ENCODE results near the gene WWOX. TPM values are rescaled to one million over a fixed set of nuclear protein-coding genes. Genes with fewer than 3 reads are reported as not detected.

WWOX gene
- total and polyA plus RNA-seq, 2 of the 13 experiments (the other 11 are each of a cell fraction or from before 2014, with no cell fraction given): 9.1 to 37.4 TPM

- peak; percentile 66; the same call in 2 of the 3 replicates for ATAC-seq
- no TSS peak for BruUV-seq (replicated peaks)
- WGBS (ENCODE audit: low lambda C conversion rate): 68% methylated on average over 15 of the region's 15 CpGs
- intact Hi-C loops (cut with micrococcal nuclease; ENCODE audit: unreplicated experiment) (no loop called here), in situ Hi-C loops (cut with HindIII; ENCODE audit: extremely low pct_ligation_motif_present, low pct_unique_long_range_greater_than_20kb) (no loop called here)
- Histone ChIP-seq H3K36me3 (replicated peaks in 1 of 2; ENCODE audit: control insufficient read depth in 1 of 2, insufficient read depth in 2 of 2, low read length in 2 of 2) (no peaks in the 10 kb centered on the region), H3K4me2 (ENCODE audit: low read depth, low read length) (no peak overlapping the region), H4K20me1 (ENCODE audit: insufficient read depth, low read length) (no peaks in the 10 kb centered on the region), H3K27ac (ENCODE audit: extremely low read length, insufficient read depth, low read length) (no peak overlapping the region), H3K9ac (ENCODE audit: insufficient read depth, low read depth, low read length) (no peak overlapping the region), H3K79me2 (ENCODE audit: insufficient read depth, low read length) (no peaks in the 10 kb centered on the region), H2AFZ (ENCODE audit: low read length) (no peak overlapping the region), H3K9me3 (ENCODE audit: low read length) (no peaks in the 10 kb centered on the region), H3K4me1 (ENCODE audit: insufficient read depth, low read length) (no peaks in the 10 kb centered on the region), H3K4me3 (replicated peaks in 1 of 3; ENCODE audit: insufficient read depth in 1 of 3, low read depth in 2 of 3, low read length in 3 of 3) (no peak overlapping the region), H3K27me3 (ENCODE audit: control insufficient read depth in 1 of 2, insufficient read depth in 2 of 2, low read length in 2 of 2) (no peaks in the 10 kb centered on the region)
- ChIA-PET CTCF (ENCODE audit: low intra/inter-chr PET ratio, low total read pairs) (no interaction called here), POLR2A (no interaction called here)
- no peak for DNase-seq (ENCODE audit: low spot score)
- no peak for FAIRE-seq
- TF ChIP-seq FOXA3 (CRISPR knock-in tag; IDR thresholded peaks at IDR 0.05) (no peak), AFF4 (CRISPR knock-in tag; IDR thresholded peaks at IDR 0.05) (no peak), JUN (CRISPR knock-in tag; IDR thresholded peaks at IDR 0.05) (no peak), ZNF264 (CRISPR knock-in tag; IDR thresholded peaks at IDR 0.05) (no peak), ZIK1 (CRISPR knock-in tag; IDR thresholded peaks at IDR 0.05; ENCODE audit: borderline replicate concordance, low read depth) (no peak), RARG (CRISPR knock-in tag; IDR thresholded peaks at IDR 0.05; ENCODE audit: low read depth) (no peak)
- TF ChIP-seq, protein P1, sequence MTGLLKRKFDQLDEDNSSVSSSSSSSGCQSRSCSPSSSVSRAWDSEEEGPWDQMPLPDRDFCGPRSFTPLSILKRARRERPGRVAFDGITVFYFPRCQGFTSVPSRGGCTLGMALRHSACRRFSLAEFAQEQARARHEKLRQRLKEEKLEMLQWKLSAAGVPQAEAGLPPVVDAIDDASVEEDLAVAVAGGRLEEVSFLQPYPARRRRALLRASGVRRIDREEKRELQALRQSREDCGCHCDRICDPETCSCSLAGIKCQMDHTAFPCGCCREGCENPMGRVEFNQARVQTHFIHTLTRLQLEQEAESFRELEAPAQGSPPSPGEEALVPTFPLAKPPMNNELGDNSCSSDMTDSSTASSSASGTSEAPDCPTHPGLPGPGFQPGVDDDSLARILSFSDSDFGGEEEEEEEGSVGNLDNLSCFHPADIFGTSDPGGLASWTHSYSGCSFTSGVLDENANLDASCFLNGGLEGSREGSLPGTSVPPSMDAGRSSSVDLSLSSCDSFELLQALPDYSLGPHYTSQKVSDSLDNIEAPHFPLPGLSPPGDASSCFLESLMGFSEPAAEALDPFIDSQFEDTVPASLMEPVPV (CRISPR knock-in tag; IDR thresholded peaks at IDR 0.05): no peak
- TF ChIP-seq, protein P2, sequence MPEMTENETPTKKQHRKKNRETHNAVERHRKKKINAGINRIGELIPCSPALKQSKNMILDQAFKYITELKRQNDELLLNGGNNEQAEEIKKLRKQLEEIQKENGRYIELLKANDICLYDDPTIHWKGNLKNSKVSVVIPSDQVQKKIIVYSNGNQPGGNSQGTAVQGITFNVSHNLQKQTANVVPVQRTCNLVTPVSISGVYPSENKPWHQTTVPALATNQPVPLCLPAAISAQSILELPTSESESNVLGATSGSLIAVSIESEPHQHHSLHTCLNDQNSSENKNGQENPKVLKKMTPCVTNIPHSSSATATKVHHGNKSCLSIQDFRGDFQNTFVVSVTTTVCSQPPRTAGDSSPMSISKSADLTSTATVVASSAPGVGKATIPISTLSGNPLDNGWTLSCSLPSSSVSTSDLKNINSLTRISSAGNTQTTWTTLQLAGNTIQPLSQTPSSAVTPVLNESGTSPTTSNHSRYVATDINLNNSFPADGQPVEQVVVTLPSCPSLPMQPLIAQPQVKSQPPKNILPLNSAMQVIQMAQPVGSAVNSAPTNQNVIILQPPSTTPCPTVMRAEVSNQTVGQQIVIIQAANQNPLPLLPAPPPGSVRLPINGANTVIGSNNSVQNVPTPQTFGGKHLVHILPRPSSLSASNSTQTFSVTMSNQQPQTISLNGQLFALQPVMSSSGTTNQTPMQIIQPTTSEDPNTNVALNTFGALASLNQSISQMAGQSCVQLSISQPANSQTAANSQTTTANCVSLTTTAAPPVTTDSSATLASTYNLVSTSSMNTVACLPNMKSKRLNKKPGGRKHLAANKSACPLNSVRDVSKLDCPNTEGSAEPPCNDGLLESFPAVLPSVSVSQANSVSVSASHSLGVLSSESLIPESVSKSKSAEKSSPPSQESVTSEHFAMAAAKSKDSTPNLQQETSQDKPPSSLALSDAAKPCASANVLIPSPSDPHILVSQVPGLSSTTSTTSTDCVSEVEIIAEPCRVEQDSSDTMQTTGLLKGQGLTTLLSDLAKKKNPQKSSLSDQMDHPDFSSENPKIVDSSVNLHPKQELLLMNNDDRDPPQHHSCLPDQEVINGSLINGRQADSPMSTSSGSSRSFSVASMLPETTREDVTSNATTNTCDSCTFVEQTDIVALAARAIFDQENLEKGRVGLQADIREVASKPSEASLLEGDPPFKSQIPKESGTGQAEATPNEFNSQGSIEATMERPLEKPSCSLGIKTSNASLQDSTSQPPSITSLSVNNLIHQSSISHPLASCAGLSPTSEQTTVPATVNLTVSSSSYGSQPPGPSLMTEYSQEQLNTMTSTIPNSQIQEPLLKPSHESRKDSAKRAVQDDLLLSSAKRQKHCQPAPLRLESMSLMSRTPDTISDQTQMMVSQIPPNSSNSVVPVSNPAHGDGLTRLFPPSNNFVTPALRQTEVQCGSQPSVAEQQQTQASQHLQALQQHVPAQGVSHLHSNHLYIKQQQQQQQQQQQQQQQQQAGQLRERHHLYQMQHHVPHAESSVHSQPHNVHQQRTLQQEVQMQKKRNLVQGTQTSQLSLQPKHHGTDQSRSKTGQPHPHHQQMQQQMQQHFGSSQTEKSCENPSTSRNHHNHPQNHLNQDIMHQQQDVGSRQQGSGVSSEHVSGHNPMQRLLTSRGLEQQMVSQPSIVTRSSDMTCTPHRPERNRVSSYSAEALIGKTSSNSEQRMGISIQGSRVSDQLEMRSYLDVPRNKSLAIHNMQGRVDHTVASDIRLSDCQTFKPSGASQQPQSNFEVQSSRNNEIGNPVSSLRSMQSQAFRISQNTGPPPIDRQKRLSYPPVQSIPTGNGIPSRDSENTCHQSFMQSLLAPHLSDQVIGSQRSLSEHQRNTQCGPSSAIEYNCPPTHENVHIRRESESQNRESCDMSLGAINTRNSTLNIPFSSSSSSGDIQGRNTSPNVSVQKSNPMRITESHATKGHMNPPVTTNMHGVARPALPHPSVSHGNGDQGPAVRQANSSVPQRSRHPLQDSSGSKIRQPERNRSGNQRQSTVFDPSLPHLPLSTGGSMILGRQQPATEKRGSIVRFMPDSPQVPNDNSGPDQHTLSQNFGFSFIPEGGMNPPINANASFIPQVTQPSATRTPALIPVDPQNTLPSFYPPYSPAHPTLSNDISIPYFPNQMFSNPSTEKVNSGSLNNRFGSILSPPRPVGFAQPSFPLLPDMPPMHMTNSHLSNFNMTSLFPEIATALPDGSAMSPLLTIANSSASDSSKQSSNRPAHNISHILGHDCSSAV (CRISPR knock-in tag; IDR thresholded peaks at IDR 0.05; ENCODE audit: borderline replicate concordance): no peak
- TF ChIP-seq, protein P3, sequence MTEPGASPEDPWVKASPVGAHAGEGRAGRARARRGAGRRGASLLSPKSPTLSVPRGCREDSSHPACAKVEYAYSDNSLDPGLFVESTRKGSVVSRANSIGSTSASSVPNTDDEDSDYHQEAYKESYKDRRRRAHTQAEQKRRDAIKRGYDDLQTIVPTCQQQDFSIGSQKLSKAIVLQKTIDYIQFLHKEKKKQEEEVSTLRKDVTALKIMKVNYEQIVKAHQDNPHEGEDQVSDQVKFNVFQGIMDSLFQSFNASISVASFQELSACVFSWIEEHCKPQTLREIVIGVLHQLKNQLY (CRISPR knock-in tag; IDR thresholded peaks at IDR 0.05): no peak
Measured at GRCh38 chr16:79012671-79013434, 913.4 kb downstream of the WWOX start.
